Breast epithelium (tissue), 4 donors: ENCODE results near the gene ZNF516. TPM values are rescaled to one million over a fixed set of nuclear protein-coding genes. Genes with fewer than 3 reads are reported as not detected.

ENCODE experiments used
- DNase-seq, 2 donors: peaks; one replicate each; pipeline ENCODE4 v3.0.0-alpha.2; 2019; ENCODE audit warnings: low spot score in 2 of 2
- H3K27ac ChIP-seq, 2 donors: fragments of 200-600 bp; sonication (generic) in 1 of 2; one replicate each; pipeline ENCODE4 v1.5.1; 2016 to 2019; ENCODE audit warnings: mild to moderate bottlenecking in 1 of 2
- H3K27me3 ChIP-seq, 2 donors: fragments of 200-600 bp; sonication (generic) in 1 of 2; one replicate each; pipeline versions ENCODE4 v1.5.1 to v1.6.0; 2017 to 2019; ENCODE audit warnings: control low read depth in 1 of 2, mild to moderate bottlenecking in 1 of 2
- H3K36me3 ChIP-seq: fragments of 200-600 bp; one replicate; pipeline ENCODE4 v1.5.1; 2019
- H3K4me1 ChIP-seq, 2 donors: fragments of 200-600 bp; sonication (generic); one replicate each; pipeline ENCODE4 v1.5.1; 2016 to 2019; ENCODE audit warnings: control low read depth in 1 of 2
- H3K4me3 ChIP-seq, 3 donors: fragments of 200-600 bp; sonication (generic); 1 replicate in 2 of 3; 2 replicates in 1 of 3; pipeline ENCODE4 v1.5.1; 2016 to 2019; ENCODE audit warnings: mild to moderate bottlenecking in 3 of 3, moderate library complexity in 2 of 3
- H3K9me3 ChIP-seq, 2 donors: fragments of 200-600 bp; sonication (generic) in 1 of 2; one replicate each; pipeline ENCODE4 v1.5.1; 2016 to 2019; ENCODE audit warnings: control low read depth in 1 of 2
- POLR2A ChIP-seq: fragments of 450-650 bp; IDR thresholded peaks from one replicate; pipeline ENCODE4 v1.6.1; 2016; ENCODE audit warnings: antibody characterized with exemption, mild to moderate bottlenecking, moderate library complexity
- POLR2AphosphoS5 ChIP-seq, 3 donors: sonication (generic); formaldehyde crosslinking; IDR thresholded peaks; one replicate each; pipeline ENCODE4 v1.6.1; 2017; ENCODE audit warnings: antibody characterized with exemption in 3 of 3
- intact Hi-C: fragments of 100-400 bp; cut with DNase I; formaldehyde crosslinking; loops from one replicate; pipeline ENCODE4 v1.15.1; 2023; ENCODE audit warnings: low total_unique reads
- total RNA-seq, 3 donors: library from RNA; depleted of rRNA; stranded (reverse); fragments of >200 nt; gene quantifications; one replicate each; pipeline ENCODE4 v1.1.0, GENCODE V29; 2016
- TF ChIP-seq, protein P1 (sequence below), 3 donors: fragments of 450-650 bp; IDR thresholded peaks; one replicate each; pipeline ENCODE4 v1.5.1; 2016 to 2017; ENCODE audit warnings: antibody characterized with exemption in 3 of 3, mild to moderate bottlenecking in 3 of 3, moderate library complexity in 3 of 3

Gene ZNF516
- total RNA-seq, 3 donors from 2014 or later, result 12.0 to 33.4 (median 24.0) TPM

GRCh38 chr18:76412818-76413565, 82.0 kb downstream of the ZNF516 start:
- TF ChIP-seq, protein P1, sequence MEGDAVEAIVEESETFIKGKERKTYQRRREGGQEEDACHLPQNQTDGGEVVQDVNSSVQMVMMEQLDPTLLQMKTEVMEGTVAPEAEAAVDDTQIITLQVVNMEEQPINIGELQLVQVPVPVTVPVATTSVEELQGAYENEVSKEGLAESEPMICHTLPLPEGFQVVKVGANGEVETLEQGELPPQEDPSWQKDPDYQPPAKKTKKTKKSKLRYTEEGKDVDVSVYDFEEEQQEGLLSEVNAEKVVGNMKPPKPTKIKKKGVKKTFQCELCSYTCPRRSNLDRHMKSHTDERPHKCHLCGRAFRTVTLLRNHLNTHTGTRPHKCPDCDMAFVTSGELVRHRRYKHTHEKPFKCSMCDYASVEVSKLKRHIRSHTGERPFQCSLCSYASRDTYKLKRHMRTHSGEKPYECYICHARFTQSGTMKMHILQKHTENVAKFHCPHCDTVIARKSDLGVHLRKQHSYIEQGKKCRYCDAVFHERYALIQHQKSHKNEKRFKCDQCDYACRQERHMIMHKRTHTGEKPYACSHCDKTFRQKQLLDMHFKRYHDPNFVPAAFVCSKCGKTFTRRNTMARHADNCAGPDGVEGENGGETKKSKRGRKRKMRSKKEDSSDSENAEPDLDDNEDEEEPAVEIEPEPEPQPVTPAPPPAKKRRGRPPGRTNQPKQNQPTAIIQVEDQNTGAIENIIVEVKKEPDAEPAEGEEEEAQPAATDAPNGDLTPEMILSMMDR (IDR thresholded peaks at IDR 0.05), result no peak
- TF ChIP-seq POLR2A (no peak), POLR2AphosphoS5 (IDR thresholded peaks at IDR 0.05) (no peak)
- Histone ChIP-seq H3K27me3 (no peaks in the 10 kb centered on the region), H3K4me1 (no peaks in the 10 kb centered on the region), H3K4me3 (no peak overlapping the region), H3K9me3 (no peaks in the 10 kb centered on the region), H3K27ac (no peak overlapping the region), H3K36me3 (no peaks in the 10 kb centered on the region)
- intact Hi-C loops, result no loop called here
- no peak for DNase-seq

DNA sequence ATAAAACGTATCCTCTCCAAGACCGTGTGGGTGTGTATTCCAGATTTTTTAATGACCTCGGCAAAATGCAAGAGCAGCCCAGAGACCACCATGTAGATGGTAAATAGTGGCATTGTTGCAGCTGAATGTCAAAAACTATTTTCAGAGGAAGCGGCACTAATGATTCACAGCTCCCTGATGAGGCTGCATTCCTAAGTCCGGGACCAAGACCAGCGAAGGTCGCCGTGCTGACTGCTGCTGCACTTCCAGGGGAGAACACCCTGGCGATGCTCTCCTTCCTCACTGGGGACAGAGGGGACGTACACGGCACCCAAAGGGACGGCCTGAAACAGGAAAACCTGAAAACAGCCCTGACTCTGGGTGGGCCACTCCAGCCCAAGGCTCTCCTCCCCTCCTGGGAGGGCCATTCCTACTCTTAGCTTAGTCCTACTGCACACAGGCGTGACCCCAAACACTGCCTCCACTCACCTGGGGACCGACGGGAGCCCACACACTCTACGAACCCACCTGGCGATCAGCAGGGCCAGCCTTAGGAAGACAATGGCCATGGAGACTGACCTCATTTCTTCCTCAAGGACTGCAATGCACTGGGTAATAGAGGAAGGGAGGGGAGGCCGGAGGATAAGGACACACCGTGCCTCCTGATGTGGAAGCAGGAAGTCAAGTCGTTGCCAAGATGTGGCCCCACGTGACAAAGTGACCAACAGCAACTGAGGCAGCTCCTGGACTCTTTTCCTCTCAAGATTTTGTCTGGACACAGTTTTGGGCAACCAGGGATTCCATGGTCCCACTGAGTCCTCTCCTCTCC, 82.8 kb downstream of the ZNF516 start:
- Histone ChIP-seq H3K27me3 (no peaks in the 10 kb centered on the region), H3K4me1 (no peaks in the 10 kb centered on the region), H3K27ac (no peak overlapping the region), H3K36me3 (no peaks in the 10 kb centered on the region), H3K9me3 (no peaks in the 10 kb centered on the region), H3K4me3 (no peak overlapping the region)
- intact Hi-C loops, result no loop called here
- TF ChIP-seq POLR2A (no peak), POLR2AphosphoS5 (IDR thresholded peaks at IDR 0.05) (no peak)
- TF ChIP-seq, protein P1 (IDR thresholded peaks at IDR 0.05), result no peak
- no peak for DNase-seq

DNA sequence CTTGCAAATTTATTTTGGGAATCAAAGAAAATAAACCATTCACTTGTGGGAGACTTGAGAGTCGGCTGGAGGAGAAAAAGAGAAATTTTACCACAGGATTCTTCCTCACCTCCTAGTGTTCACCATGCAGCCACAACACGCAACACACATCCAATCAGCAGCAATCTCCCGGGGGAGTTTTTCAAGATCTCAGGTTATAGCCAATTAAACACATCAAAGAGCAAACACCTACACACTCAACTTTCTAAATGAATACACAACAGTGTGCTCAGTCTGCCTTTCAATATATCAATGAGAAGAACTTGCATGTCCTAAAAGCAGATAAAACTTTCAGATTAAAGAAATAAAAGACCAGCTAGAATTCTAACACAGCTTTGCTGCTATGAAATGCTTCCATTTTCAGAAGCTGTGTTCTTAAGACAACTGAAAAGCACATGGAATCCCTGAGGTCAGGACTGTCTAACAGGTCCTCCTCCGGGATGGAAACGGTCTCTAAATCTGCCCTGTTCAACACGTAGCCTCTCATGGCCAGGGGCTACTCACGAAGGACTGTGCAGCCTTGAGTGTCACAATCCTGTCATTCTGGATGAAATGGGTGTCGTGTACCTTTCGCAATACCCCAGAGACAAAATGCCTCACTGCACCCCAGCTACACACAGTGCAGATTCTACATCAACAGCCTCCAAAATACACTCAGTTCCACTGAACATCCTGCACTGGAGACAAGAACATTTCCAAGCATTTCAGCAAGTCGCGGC, 84.2 kb downstream of the ZNF516 start:
- Histone ChIP-seq H3K9me3 (no peaks in the 10 kb centered on the region), H3K4me1 (no peaks in the 10 kb centered on the region), H3K36me3 (no peaks in the 10 kb centered on the region), H3K27ac (no peak overlapping the region), H3K27me3 (no peaks in the 10 kb centered on the region), H3K4me3 (no peak overlapping the region)
- DNase-seq, result no peak
- intact Hi-C loops, result no loop called here
- TF ChIP-seq POLR2AphosphoS5 (IDR thresholded peaks at IDR 0.05) (no peak), POLR2A (no peak)
- TF ChIP-seq, protein P1 (IDR thresholded peaks at IDR 0.05), result no peak

DNA sequence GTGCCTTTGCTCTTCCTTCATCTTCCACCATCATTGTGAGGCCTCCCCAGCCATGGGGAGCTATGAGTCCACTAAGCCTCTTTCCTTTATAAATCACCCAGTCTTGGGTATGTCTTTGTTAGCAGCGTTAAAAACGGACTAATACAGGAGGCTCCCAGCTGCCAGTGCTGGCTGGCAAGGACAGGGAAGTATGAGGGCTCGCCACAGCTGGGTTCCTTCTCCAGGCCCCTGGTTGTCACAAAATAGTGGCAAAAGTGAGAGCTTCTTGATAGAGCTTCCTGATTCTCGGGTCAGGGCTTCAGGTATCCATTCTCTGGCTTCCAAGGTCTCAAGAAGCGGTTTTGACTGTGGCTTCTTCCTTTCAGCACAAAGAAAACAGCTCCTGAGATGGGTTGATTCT, 85.0 kb downstream of the ZNF516 start:
- Histone ChIP-seq H3K4me3 (no peak overlapping the region), H3K27me3 (no peaks in the 10 kb centered on the region), H3K4me1 (no peaks in the 10 kb centered on the region), H3K36me3 (no peaks in the 10 kb centered on the region), H3K27ac (no peak overlapping the region), H3K9me3 (no peaks in the 10 kb centered on the region)
- DNase-seq, result no peak
- intact Hi-C loops, result no loop called here
- no peak for TF ChIP-seq POLR2A
- TF ChIP-seq, protein P1 (IDR thresholded peaks at IDR 0.05), result no peak
- TF ChIP-seq POLR2AphosphoS5 (IDR thresholded peaks at IDR 0.05), result no peak
